ENCODE data around the gene APELA. TPM values are rescaled to one million over a fixed set of nuclear protein-coding genes. Genes with fewer than 3 reads are reported as not detected.

Gene APELA
- total RNA-seq (2022; extraction: Qiagen RNA extraction), result not detected in 5 replicates

GRCh38 chr4:164876700-164877324 lies at the start of gene APELA:
Gene APELA, plus strand, starts transcription at chr4:164877178. Its CDS starts 154 bp downstream, at chr4:164877332.

Other genes with a start within 250 kb of the APELA start
- gene SMIM31, start 123.0 kb upstream of the APELA start, total RNA-seq (2022; extraction: Qiagen RNA extraction), result 0.14 to 0.17 TPM in 2 of 5 replicates, not detected in the others
- gene TRIM61, start 100.5 kb downstream of the APELA start, total RNA-seq (2022; extraction: Qiagen RNA extraction), result not detected in 5 replicates
- gene TRIM60, start 154.8 kb downstream of the APELA start, total RNA-seq (2022; extraction: Qiagen RNA extraction), result not detected in 5 replicates
- not detected in 5 replicates for gene TRIM75, start 176.7 kb downstream of the APELA start, total RNA-seq (2022; extraction: Qiagen RNA extraction)
- gene TMEM192, start 235.7 kb downstream of the APELA start, total RNA-seq (2022; extraction: Qiagen RNA extraction), result 8.8 to 10.9 TPM (median 8.9 TPM) in 5 replicates

All from A549 treated with dexamethasone at 1 μM for 4 hours (cell line).